HL-60 (cell line): ENCODE data around the gene VWA1.

Experiments
- CTCF ChIP-seq: IDR thresholded peaks from one replicate; pipeline ENCODE4 v1.5.1; 2011; ENCODE audit warnings: low read length, control low read depth, inconsistent platforms; ENCODE audit not compliant: insufficient read depth
- GABPA ChIP-seq: IDR thresholded peaks from 2 replicates; pipeline ENCODE4 v1.6.1; 2012; ENCODE audit warnings: low read depth
- POLR2AphosphoS5 ChIP-seq: IDR thresholded peaks from 2 replicates; pipeline ENCODE4 v1.6.1; 2012; ENCODE audit warnings: low read depth
- SPI1 ChIP-seq: IDR thresholded peaks from 2 replicates; pipeline ENCODE4 v1.6.1; 2012; ENCODE audit warnings: low read depth, mild to moderate bottlenecking, borderline replicate concordance
- TF ChIP-seq, protein P1 (sequence below): IDR thresholded peaks from 2 replicates; pipeline ENCODE4 v1.6.1; 2012; ENCODE audit warnings: low read depth; ENCODE audit not compliant: insufficient replicate concordance

- no peak for TF ChIP-seq CTCF
- TF ChIP-seq, protein P1, sequence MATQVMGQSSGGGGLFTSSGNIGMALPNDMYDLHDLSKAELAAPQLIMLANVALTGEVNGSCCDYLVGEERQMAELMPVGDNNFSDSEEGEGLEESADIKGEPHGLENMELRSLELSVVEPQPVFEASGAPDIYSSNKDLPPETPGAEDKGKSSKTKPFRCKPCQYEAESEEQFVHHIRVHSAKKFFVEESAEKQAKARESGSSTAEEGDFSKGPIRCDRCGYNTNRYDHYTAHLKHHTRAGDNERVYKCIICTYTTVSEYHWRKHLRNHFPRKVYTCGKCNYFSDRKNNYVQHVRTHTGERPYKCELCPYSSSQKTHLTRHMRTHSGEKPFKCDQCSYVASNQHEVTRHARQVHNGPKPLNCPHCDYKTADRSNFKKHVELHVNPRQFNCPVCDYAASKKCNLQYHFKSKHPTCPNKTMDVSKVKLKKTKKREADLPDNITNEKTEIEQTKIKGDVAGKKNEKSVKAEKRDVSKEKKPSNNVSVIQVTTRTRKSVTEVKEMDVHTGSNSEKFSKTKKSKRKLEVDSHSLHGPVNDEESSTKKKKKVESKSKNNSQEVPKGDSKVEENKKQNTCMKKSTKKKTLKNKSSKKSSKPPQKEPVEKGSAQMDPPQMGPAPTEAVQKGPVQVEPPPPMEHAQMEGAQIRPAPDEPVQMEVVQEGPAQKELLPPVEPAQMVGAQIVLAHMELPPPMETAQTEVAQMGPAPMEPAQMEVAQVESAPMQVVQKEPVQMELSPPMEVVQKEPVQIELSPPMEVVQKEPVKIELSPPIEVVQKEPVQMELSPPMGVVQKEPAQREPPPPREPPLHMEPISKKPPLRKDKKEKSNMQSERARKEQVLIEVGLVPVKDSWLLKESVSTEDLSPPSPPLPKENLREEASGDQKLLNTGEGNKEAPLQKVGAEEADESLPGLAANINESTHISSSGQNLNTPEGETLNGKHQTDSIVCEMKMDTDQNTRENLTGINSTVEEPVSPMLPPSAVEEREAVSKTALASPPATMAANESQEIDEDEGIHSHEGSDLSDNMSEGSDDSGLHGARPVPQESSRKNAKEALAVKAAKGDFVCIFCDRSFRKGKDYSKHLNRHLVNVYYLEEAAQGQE, result no peak
- no peak for TF ChIP-seq SPI1
- TF ChIP-seq POLR2AphosphoS5, result no peak
- no peak for TF ChIP-seq GABPA
Observed at GRCh38 chr1:1433804-1434130, 1.7 kb upstream of the VWA1 start.
